ENCODE data around the gene PRR33.

- TF ChIP-seq CTCF (conservative IDR thresholded peaks at IDR 0.05; ENCODE audit: low read length) (no peak), EZH2phosphoT487 (IDR thresholded peaks at IDR 0.05; ENCODE audit: borderline replicate concordance) (no peak)
These were observed 45.3 kb upstream of the PRR33 start for GRCh38 chr11:1936781-1937615.
